Motor neuron (in vitro differentiated cells): ENCODE results near the gene PRPF39. TPM values are rescaled to one million over a fixed set of nuclear protein-coding genes. Genes with fewer than 3 reads are reported as not detected.

ENCODE experiments used
- ATAC-seq, 8 experiments: fragments of 200-7000 bp; cut with Tn5 transposase; replicated peaks in 6 of 8; 2 replicates each; pipeline ENCODE4 v1.8.0; 2021; ENCODE audit warnings: mild to moderate bottlenecking in 8 of 8, moderate library complexity in 8 of 8
- H3K27ac ChIP-seq, 2 donors: fragments of 250-450 bp; sonication (Bioruptor Pico); 2 replicates each; pipeline ENCODE4 v1.9.0; 2021; ENCODE audit warnings: antibody characterized with exemption in 2 of 2, mild to moderate bottlenecking in 2 of 2, moderate library complexity in 1 of 2
- H3K4me1 ChIP-seq, 2 donors: fragments of 250-450 bp; sonication (Bioruptor Pico); replicated peaks in 1 of 2; 2 replicates each; pipeline ENCODE4 v1.6.1; 2021; ENCODE audit warnings: antibody characterized with exemption in 2 of 2, mild to moderate bottlenecking in 2 of 2, moderate library complexity in 1 of 2
- H3K4me3 ChIP-seq, 5 donors: fragments of 250-450 bp; sonication (Bioruptor Pico); 2 replicates each; pipeline ENCODE4 v1.9.0; 2021; ENCODE audit warnings: antibody characterized with exemption in 5 of 5, mild to moderate bottlenecking in 5 of 5, moderate library complexity in 4 of 5
- WGBS, 10 experiments: fragments of 450-650 bp; shearing (Covaris generic); methylation state at CpG; one replicate each; pipeline ENCODE4 v1.0.0; 2022; 5-methylcytosine and 5-hydroxymethylcytosine counted together
- in situ Hi-C, 9 experiments: fragments of 400-800 bp; cut with MboI; loops; one replicate each; pipeline ENCODE4 v1.15.0; 2021; ENCODE audit warnings: low sequenced_read_pairs in 9 of 9, low pct_unique_long_range_greater_than_20kb in 2 of 9; ENCODE audit not compliant: unreplicated experiment in 9 of 9
- total RNA-seq, 8 experiments: library from RNA; unstranded; fragments of 300-600 nt; gene quantifications; 2 replicates each; pipeline versions ENCODE4 v1.2.3 to v1.2.4, GENCODE V29; 2022

Gene PRPF39, protein sequence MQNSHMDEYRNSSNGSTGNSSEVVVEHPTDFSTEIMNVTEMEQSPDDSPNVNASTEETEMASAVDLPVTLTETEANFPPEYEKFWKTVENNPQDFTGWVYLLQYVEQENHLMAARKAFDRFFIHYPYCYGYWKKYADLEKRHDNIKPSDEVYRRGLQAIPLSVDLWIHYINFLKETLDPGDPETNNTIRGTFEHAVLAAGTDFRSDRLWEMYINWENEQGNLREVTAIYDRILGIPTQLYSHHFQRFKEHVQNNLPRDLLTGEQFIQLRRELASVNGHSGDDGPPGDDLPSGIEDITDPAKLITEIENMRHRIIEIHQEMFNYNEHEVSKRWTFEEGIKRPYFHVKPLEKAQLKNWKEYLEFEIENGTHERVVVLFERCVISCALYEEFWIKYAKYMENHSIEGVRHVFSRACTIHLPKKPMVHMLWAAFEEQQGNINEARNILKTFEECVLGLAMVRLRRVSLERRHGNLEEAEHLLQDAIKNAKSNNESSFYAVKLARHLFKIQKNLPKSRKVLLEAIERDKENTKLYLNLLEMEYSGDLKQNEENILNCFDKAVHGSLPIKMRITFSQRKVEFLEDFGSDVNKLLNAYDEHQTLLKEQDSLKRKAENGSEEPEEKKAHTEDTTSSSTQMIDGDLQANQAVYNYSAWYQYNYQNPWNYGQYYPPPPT
- 10 to 100 TPM; 27.7 to 41.3 (median 33.5) TPM for total RNA-seq

DNA sequence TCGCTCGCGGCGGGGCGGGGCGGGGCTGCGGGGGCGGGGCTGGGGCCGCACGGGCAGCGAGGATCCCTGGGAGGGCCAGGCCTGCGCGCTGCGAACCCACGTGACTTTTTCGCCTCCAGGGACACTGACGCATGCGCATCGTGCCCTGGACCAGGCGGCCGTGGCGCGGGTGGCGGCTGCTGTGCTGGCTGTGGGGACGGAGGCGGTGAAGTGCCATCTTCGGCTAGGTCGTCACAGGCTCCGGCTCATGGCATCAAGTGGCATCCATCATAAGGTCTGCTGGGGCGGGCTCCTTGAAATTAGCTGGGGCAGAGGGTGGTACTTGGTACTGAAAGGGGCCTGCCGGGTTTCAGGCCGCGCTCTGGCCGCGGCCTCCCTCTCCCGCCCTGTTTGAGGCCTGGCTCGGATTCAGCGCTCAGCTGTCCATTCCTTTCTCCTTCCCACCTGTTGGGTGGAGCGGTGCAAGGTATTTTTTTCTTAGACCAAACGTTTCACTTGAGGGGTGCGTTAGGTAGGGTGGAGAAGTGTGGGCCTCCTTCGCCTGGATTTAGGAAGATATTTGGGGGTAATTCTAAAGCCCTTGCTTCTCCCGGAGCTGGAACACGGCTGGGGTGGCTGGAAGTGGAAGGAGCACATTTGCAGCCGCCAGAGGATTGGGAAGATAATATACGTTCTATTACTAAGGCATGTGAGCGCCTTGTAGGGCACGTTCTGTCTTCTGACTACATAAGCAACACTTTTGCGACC, at the start of gene PRPF39:
Gene PRPF39, plus strand, starts transcription at position 141 of the 747 bp plus-strand sequence. CDS start 11,124 bp downstream, outside the sequence.
- peaks cover 12 to 17% of the 10 kb centered on the region in 2 donors for H3K4me1 ChIP-seq
- peak within 1 kb of the TSS; percentile 79 to 89 for H3K27ac ChIP-seq
- in situ Hi-C loops: no loop called here
- WGBS, 10 experiments: 0 to 26% (median 0%) methylated on average over 1 to 8 of the region's 49 CpGs
- peak; percentile 93 to 99 (median 96) for ATAC-seq
- H3K4me3 ChIP-seq: peak within 1 kb of the TSS; percentile 70 to 90 (median 80)

DNA sequence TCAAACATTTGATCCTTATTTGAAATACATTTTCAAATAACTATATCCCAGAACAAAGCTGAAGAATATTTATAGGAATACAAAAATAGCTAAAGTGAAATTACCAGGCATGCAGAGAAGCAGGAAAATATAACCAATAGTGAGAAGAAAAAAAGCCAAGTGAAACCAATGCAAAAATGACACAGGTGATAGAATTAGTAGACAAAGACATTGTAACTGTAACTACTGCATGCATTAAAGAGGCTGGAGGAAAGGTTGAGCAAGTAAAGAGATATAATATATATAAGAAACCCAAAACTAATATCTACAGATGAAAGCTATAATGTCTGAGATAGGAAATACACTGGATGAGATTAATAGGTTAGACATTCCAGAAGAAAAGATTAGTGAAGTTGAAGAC, 49.2 kb upstream of the PRPF39 start:
- in situ Hi-C loops: no loop called here
- Histone ChIP-seq H3K4me3 (no peak overlapping the region), H3K27ac (no peak overlapping the region), H3K4me1 (no peaks in the 10 kb centered on the region)
- no peak for ATAC-seq

DNA sequence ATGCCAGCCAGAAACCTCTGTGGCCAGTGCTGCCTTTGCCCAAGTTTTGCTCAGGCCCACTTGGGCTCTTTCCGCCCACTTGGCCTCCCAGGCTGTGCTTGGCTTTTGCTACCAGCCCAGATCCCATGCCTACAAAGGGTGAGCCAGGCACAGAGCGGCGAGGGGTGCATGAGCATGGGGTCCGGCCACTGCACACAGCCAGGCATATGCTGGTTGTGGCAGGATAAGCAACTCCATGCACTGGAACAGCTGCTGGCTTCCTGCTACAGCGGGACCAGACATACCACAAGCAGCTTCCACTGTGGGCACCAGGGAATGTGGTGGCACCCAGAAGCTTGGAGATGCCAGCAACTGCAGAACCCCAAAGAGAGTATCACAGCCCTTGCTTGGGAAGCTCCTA, 45.7 kb upstream of the PRPF39 start:
- in situ Hi-C loops: no loop called here
- H3K4me3 ChIP-seq: no peak overlapping the region
- no peak overlapping the region for H3K27ac ChIP-seq
- ATAC-seq: no peak
- no peaks in the 10 kb centered on the region for H3K4me1 ChIP-seq
- WGBS, 10 experiments: 96 to 100% (median 100%) methylated on average over 1 to 4 of the region's 5 CpGs; no CpG with 5 or more reads in 5 of the 10 experiments

DNA sequence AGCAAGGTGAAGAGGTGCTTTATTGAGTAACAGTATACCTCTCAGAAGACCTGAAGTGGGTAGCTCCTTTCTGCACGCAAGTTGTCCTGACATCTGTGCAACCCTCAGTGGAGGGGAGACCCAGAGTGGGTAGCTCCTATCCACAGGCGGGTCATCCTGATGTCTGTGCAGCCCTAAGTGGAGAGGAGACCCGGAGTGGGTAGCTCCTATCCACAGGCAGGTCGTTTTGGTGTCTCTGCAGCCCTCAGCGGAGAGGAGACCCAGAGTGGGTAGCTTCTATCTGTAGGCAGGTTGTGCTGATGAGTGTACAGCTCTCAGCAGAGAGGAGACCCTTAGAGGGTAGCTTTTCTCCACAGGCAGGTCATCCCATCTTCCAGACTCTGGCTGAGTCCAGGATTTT, 45.1 kb upstream of the PRPF39 start:
- in situ Hi-C loops: no loop called here
- ATAC-seq: no peak
- Histone ChIP-seq H3K27ac (no peak overlapping the region), H3K4me3 (no peak overlapping the region), H3K4me1 (no peaks in the 10 kb centered on the region)
- WGBS, 10 experiments: 90 to 100% (median 100%) methylated on average over 1 to 4 of the region's 5 CpGs; no CpG with 5 or more reads in 4 of the 10 experiments

DNA sequence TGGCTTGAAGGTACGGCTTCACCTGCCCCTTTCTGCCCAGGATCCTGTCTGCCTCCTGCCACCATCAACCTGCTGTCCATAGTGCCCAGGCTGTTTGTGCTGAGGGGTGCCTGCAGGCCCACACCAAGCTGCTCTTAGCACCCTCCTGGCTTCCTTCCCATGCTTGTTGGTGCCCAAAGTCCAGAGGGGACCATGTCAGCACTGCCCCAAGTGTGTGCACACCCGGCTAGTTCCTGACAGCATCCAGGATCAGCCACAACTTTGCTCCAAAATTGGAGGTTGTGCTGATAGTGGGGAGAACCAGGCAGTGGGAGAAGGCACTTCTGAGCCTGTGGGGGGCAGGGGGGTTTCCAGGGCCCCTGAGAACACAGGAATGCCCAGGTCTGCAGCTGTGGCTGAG, 44.5 kb upstream of the PRPF39 start:
- Histone ChIP-seq H3K4me1 (no peaks in the 10 kb centered on the region), H3K4me3 (no peak overlapping the region), H3K27ac (no peak overlapping the region)
- no peak for ATAC-seq
- in situ Hi-C loops: no loop called here
- 83 to 100% methylated on average over 1 of the region's 2 CpGs; no CpG with 5 or more reads in 8 of the 10 experiments for WGBS, 10 experiments

DNA sequence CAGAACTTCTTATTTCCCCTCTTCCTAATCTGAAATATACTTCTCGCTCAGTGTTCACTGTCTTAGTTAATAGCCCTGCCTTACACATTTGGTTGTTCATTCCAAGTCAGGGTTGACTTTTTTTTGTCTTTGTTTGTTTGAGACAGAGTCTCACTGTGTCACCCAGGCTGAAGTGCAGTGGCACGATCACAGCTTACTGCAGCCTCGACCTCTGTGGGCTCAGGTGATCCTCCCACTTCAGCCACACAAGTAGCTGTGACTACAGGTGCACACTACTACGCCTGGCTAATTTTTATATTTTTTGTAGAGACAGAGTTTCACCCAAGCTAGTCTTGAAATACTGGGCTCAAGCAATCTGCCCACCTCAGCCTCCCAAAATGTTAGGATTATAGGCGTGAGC, 42.3 kb upstream of the PRPF39 start:
- no peak for ATAC-seq
- Histone ChIP-seq H3K4me1 (no peaks in the 10 kb centered on the region), H3K27ac (no peak overlapping the region), H3K4me3 (no peak overlapping the region)
- 68 to 100% (median 89%) methylated on average over 1 to 5 of the region's 5 CpGs; no CpG with 5 or more reads in 1 of the 10 experiments for WGBS, 10 experiments
- in situ Hi-C loops: no loop called here

DNA sequence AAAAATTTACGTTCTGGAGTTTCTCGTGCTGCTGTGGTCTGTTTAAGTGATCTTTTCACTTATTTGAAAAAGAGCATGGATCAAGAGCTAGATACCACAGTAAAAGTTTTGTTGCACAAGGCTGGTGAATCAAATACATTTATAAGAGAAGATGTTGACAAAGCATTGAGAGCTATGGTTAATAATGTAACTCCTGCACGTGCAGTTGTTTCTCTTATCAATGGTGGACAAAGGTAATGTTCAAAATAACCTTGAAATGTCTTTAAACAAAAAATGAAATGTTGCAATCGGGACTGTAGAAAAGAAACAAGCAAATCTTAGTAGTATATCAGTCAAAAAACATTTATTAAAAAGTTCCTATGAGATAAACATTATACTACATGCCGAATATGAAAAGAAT, 39.3 kb upstream of the PRPF39 start:
- no peaks in the 10 kb centered on the region for H3K4me1 ChIP-seq
- no peak overlapping the region for H3K27ac ChIP-seq
- no peak for ATAC-seq
- 63 to 99% (median 94%) methylated on average over 3 to 5 of the region's 5 CpGs for WGBS, 10 experiments
- H3K4me3 ChIP-seq: no peak overlapping the region
- in situ Hi-C loops: no loop called here

DNA sequence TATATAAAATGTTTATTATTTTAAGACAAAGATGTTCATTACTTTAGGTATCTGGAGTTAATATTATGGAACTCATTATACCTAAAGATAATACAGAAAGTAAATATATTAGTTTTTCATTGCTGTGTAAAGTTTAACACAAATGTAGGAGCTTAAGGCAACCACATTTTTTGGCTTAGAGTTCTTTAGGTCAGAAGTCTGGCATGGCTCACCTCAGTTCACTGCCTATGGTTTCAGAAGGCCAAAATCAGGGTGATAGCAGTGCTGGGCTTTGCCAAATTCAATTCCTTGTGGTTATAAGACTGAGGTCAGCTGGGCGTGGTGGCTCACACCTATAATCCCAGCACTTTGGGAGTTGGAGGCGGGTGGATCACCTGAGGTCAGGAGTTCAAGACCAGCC, 35.5 kb upstream of the PRPF39 start:
- H3K27ac ChIP-seq: no peak overlapping the region
- in situ Hi-C loops: no loop called here
- ATAC-seq: no peak
- 100% methylated on average over 1 to 2 of the region's 2 CpGs; no CpG with 5 or more reads in 5 of the 10 experiments for WGBS, 10 experiments
- H3K4me1 ChIP-seq: no peaks in the 10 kb centered on the region
- no peak overlapping the region for H3K4me3 ChIP-seq

DNA sequence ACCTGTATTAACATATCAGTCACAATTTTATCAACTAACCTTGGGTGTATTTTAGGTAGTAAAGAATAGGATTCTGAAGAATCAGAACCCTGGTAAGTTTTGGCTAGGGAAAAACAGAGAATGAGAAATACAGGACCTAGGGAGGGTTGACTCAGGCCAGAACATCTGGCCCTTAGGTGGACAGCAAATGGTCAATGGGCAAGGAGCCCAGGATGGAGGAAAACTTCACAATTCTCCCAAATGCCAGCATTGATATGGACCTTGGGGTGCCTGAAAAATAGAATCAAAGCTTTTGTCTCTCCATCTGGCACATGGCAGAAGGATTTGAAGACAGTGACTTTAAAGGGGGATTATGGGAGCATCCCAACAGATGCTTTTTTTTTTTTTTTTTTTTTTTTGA, 32.7 kb upstream of the PRPF39 start:
- no peak overlapping the region for H3K27ac ChIP-seq
- H3K4me3 ChIP-seq: no peak overlapping the region
- in situ Hi-C loops: no loop called here
- ATAC-seq: no peak
- no peaks in the 10 kb centered on the region for H3K4me1 ChIP-seq

DNA sequence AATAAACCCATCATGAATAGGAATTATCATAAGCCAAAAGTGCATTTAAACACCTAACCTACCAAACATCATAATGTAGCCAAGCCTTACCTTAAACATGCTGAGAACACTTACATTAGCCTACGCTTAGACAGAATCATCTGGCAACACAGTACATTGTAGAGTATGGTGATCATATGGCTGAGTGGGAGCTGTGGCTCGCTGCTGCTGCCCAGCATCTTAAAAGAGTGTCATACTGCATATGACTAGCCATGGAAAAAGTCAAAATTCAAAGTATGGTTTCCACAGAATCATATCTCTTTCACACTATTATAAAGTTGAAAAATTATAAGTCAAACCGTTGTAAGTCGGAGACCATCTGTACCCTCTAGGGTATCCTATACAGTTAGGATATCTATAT, 32.0 kb upstream of the PRPF39 start:
- in situ Hi-C loops: no loop called here
- WGBS, 10 experiments: 60 to 100% (median 100%) methylated on average over 1 to 4 of the region's 4 CpGs; no CpG with 5 or more reads in 1 of the 10 experiments
- Histone ChIP-seq H3K27ac (no peak overlapping the region), H3K4me1 (no peaks in the 10 kb centered on the region), H3K4me3 (no peak overlapping the region)
- no peak for ATAC-seq

DNA sequence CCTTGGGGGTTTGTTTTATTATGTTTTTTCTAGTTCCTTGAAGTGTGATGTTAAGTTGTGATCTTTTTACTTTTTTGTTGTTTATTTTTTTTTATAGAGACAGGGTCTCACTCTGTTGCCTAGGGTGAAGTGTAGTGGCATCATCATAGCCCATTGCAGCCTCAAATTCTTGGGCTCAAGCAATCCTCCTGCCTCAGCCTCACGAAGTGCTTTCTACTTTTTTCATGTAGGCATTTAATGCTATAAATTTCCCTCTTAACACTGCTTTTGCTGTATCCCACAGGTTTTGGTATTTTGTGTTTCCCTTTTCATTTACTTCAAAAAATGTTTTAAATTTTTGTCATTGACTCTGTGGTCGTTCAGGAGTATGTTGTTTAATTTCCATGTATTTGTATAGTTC, 26.6 kb upstream of the PRPF39 start:
- in situ Hi-C loops: no loop called here
- no peak overlapping the region for H3K27ac ChIP-seq
- H3K4me1 ChIP-seq: no peaks in the 10 kb centered on the region
- H3K4me3 ChIP-seq: no peak overlapping the region
- ATAC-seq: no peak
- 88 to 100% (median 96%) methylated on average over 1 to 2 of the region's 2 CpGs; no CpG with 5 or more reads in 2 of the 10 experiments for WGBS, 10 experiments

DNA sequence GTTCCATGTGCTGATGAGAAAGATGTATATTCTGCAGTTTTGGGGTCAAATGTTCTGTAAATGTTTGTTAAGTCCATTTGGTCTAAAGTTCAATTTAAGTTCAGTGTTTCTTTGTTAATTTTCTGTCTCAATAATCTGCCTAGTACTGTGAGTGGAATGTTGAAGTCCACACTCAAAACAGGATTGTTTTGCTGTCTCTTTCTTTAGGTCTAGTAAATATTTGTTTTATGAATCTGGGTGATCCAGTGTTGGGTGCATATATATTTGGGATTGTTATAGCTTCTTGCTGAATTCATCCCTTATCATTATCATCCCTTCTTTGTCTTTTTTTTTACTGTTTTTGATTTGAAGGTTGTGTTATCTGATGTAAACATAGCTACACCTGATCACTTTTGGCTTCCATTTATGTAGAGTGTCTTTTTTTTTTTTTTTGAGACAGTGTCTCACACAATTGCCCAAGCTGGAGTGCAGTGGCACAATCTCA, 26.0 kb upstream of the PRPF39 start:
- no peak overlapping the region for H3K27ac ChIP-seq
- in situ Hi-C loops: no loop called here
- H3K4me3 ChIP-seq: no peak overlapping the region
- no peaks in the 10 kb centered on the region for H3K4me1 ChIP-seq
- no peak for ATAC-seq

DNA sequence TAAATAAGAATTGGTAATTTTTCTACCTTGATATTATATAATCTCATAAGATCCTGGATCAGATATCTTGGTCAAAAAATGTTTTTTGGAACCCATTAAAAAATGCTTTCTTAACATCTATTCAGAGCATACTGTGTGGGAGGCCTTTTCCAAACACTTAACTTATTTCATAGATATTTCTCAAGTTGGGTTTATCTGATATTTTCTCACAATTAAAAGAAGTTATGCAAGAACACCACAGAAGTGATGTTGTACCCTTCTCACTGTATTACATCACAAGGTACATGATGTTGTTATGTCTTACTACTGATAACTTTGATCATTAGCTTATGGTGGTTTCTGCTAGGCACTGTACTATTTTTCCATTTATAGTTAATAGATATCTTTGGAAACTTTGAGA, 23.4 kb upstream of the PRPF39 start:
- ATAC-seq: no peak
- no peak overlapping the region for H3K27ac ChIP-seq
- H3K4me3 ChIP-seq: no peak overlapping the region
- H3K4me1 ChIP-seq: no peaks in the 10 kb centered on the region
- in situ Hi-C loops: no loop called here
